ENCODE data around the gene SENP2. TPM values are rescaled to one million over a fixed set of nuclear protein-coding genes. Genes with fewer than 3 reads are reported as not detected.
A peak's percentile ranks its signal among the peaks of the same experiment; 100 is the strongest.

The SENP2 gene
- 52.7 TPM for total RNA-seq (2021; ENCODE audit: unreplicated experiment)
- 14.7 TPM for polyA plus RNA-seq (2012; ENCODE audit: insufficient read length)
- Bru-seq, nascent RNA: percentile 70 among the genes with signal in this experiment
- BruChase-seq, experiment 1, labeled RNA remaining after a 2-hour chase: percentile 78 among the genes with signal in this experiment
- percentile 87 among the genes with signal in this experiment for BruChase-seq, experiment 2, labeled RNA remaining after a 6-hour chase
- long read RNA-seq, full-length matches to known transcripts: 45 of 76 reads
- long read RNA-seq, partial matches to known transcripts: 5 of 76 reads
- long read RNA-seq, other reads (novel, unspliced or antisense): 26 of 76 reads

DNA sequence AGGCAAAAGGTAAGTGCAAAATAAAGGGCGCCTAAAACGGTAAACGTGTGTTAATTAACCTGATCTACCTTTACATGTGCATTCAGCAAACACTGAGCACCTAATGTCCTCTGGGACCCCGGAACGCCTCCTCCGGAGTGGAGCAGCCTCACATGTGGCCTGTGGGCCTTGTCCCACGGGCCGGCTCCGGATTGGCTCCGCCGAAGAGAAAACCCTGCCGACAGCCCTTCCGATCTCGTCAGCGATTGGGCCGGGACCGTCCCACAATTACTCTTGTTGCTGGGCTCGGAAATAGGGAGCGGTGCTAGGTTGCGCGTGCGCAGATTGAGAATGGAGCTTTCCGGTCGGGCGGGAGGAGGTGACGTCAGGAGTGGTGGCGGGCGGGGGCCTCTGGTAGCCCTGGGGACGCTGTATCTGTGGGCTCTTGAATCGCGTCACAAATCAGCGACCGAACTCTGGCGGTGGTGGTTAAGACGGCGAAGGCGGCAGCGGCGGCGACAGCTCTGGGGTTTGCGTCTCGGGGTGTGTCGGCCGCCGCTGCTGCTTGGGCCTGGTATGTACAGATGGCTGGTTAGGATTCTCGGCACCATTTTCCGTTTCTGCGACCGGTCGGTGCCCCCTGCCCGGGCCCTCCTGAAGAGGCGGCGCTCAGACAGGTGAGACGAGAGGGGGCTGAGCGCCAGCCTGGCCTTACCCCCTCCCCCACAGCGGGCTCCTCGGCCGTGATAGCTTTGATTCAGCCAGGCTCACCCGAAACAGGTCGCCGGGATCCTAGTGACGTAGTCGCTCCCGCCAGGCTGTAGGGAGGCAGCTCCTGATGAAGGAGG lies at the start of gene SENP2:
Gene SENP2, plus strand, starts transcription at position 437 of the 827 bp plus-strand sequence. Its CDS starts 119 bp downstream, at position 556.
- Histone ChIP-seq H3K27ac (ENCODE audit: low read length) (peak within 1 kb of the TSS; percentile 82), H3K36me3 (ENCODE audit: control insufficient read depth, insufficient read depth, low read length) (no peaks in the 10 kb centered on the region), H3K27me3 (ENCODE audit: control insufficient read depth, insufficient read depth, low read length) (no peaks in the 10 kb centered on the region), H3K4me3 (ENCODE audit: low read depth in 2 of 2, low read length in 2 of 2) (peak within 1 kb of the TSS; percentile 85 to 86), H3K9me3 (ENCODE audit: control insufficient read depth, insufficient read depth, low read depth, low read length) (no peaks in the 10 kb centered on the region), H3K4me1 (ENCODE audit: control insufficient read depth, insufficient read depth, low read length) (peaks cover 4% of the 10 kb centered on the region; the same call in 1 of the 2 replicates)
- ChIA-PET CTCF (interaction anchor here (0.5 to 1.1 kb wide), 3 partner anchors 38 to 193 kb away, joined by 3 to 8 read pairs (median 3); no protein-coding TSS in a partner anchor), POLR2A (interaction anchor here (0.6 to 0.7 kb wide), 5 partner anchors 8 to 381 kb away, joined by 3 to 8 read pairs (median 4); no protein-coding TSS in a partner anchor)
- ATAC-seq (peak; percentile 100), DNase-seq (ENCODE audit: low read depth, low spot score) (peak; percentile 98)
- TF ChIP-seq, protein P1, sequence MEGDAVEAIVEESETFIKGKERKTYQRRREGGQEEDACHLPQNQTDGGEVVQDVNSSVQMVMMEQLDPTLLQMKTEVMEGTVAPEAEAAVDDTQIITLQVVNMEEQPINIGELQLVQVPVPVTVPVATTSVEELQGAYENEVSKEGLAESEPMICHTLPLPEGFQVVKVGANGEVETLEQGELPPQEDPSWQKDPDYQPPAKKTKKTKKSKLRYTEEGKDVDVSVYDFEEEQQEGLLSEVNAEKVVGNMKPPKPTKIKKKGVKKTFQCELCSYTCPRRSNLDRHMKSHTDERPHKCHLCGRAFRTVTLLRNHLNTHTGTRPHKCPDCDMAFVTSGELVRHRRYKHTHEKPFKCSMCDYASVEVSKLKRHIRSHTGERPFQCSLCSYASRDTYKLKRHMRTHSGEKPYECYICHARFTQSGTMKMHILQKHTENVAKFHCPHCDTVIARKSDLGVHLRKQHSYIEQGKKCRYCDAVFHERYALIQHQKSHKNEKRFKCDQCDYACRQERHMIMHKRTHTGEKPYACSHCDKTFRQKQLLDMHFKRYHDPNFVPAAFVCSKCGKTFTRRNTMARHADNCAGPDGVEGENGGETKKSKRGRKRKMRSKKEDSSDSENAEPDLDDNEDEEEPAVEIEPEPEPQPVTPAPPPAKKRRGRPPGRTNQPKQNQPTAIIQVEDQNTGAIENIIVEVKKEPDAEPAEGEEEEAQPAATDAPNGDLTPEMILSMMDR (IDR thresholded peaks at IDR 0.05): no peak
- TF ChIP-seq, protein P2, sequence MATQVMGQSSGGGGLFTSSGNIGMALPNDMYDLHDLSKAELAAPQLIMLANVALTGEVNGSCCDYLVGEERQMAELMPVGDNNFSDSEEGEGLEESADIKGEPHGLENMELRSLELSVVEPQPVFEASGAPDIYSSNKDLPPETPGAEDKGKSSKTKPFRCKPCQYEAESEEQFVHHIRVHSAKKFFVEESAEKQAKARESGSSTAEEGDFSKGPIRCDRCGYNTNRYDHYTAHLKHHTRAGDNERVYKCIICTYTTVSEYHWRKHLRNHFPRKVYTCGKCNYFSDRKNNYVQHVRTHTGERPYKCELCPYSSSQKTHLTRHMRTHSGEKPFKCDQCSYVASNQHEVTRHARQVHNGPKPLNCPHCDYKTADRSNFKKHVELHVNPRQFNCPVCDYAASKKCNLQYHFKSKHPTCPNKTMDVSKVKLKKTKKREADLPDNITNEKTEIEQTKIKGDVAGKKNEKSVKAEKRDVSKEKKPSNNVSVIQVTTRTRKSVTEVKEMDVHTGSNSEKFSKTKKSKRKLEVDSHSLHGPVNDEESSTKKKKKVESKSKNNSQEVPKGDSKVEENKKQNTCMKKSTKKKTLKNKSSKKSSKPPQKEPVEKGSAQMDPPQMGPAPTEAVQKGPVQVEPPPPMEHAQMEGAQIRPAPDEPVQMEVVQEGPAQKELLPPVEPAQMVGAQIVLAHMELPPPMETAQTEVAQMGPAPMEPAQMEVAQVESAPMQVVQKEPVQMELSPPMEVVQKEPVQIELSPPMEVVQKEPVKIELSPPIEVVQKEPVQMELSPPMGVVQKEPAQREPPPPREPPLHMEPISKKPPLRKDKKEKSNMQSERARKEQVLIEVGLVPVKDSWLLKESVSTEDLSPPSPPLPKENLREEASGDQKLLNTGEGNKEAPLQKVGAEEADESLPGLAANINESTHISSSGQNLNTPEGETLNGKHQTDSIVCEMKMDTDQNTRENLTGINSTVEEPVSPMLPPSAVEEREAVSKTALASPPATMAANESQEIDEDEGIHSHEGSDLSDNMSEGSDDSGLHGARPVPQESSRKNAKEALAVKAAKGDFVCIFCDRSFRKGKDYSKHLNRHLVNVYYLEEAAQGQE (IDR thresholded peaks at IDR 0.05; ENCODE audit: insufficient read depth in 1 of 2, low read depth in 2 of 2, low read length in 1 of 2): no peak
- TF ChIP-seq SIN3A (IDR thresholded peaks at IDR 0.05; ENCODE audit: borderline replicate concordance, insufficient read depth, low read depth, low read length) (peak; percentile 76), POLR2AphosphoS5 (IDR thresholded peaks at IDR 0.05; ENCODE audit: low read depth, low read length) (peak; percentile 91), TCF7L2 (IDR thresholded peaks at IDR 0.05; ENCODE audit: low read depth, low read length) (0 out of 2 replicates have a peak, but pooled peaks have one; percentile 27)
- intact Hi-C loops (cut with micrococcal nuclease; ENCODE audit: unreplicated experiment) (no loop called here), in situ Hi-C loops (cut with HindIII; ENCODE audit: low pct_unique_long_range_greater_than_20kb, low sequenced_read_pairs) (no loop called here)
- BruUV-seq (replicated peaks): no TSS peak

DNA sequence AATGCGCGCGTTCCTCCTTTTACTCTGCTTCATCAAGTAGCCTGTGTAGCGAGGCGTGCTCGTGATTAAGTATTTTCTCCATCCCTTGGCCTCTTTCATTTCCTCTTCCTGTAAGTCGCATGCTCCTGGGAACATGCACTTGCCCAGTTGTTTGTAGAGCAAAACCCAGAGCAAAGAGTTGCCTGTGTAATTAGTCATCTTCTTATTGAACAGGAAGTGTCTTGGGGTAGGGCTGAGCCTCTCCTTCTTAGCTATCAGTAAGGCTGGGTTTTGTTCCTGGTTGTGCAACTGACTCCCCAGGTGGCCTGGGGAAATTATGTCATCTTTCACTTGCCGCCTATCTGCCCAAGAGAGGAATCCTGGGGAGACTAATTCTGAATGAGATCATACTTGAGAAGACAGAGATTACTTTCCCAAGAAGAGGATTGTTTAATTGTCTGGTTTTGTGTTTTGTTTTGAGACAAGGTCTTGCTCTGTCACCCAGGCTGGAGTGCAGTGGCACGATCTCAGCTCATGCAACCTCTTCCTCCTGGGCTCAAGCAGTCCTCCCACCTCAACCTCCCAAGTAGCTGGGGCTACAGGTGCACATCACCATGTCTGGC lies 48.6 kb upstream of the SENP2 start:
- intact Hi-C loops (cut with micrococcal nuclease; ENCODE audit: unreplicated experiment) (no loop called here), in situ Hi-C loops (cut with HindIII; ENCODE audit: low pct_unique_long_range_greater_than_20kb, low sequenced_read_pairs) (no loop called here)
- Histone ChIP-seq H3K4me3 (ENCODE audit: low read depth in 2 of 2, low read length in 2 of 2) (peak overlapping the region in 1 of 2 experiments; percentile 7; a peak in 1 of 4 replicates), H3K4me1 (ENCODE audit: control insufficient read depth, insufficient read depth, low read length) (peaks cover 9% of the 10 kb centered on the region), H3K36me3 (ENCODE audit: control insufficient read depth, insufficient read depth, low read length) (no peaks in the 10 kb centered on the region), H3K27me3 (ENCODE audit: control insufficient read depth, insufficient read depth, low read length) (no peaks in the 10 kb centered on the region), H3K27ac (ENCODE audit: low read length) (peak overlapping the region; percentile 36), H3K9me3 (ENCODE audit: control insufficient read depth, insufficient read depth, low read depth, low read length) (no peaks in the 10 kb centered on the region)
- no peak for TF ChIP-seq SIN3A (IDR thresholded peaks at IDR 0.05; ENCODE audit: borderline replicate concordance, insufficient read depth, low read depth, low read length)
- no peak for TF ChIP-seq POLR2AphosphoS5 (IDR thresholded peaks at IDR 0.05; ENCODE audit: low read depth, low read length)
- no peak for TF ChIP-seq TCF7L2 (IDR thresholded peaks at IDR 0.05; ENCODE audit: low read depth, low read length)
- TF ChIP-seq, protein P2 (IDR thresholded peaks at IDR 0.05; ENCODE audit: insufficient read depth in 1 of 2, low read depth in 2 of 2, low read length in 1 of 2): no peak
- TF ChIP-seq, protein P1 (IDR thresholded peaks at IDR 0.05): no peak
- no TSS peak for BruUV-seq (replicated peaks)
- CTCF ChIA-PET: interaction anchor here (1.0 kb wide), 1 partner anchor 76 kb away, joined by 3 read pairs; no protein-coding TSS in a partner anchor
- POLR2A ChIA-PET: no interaction called here
- DNase-seq (ENCODE audit: low read depth, low spot score) (peak; percentile 84), ATAC-seq (peak; percentile 94)
